Measurements from ENCODE around the gene PIK3R3.

The PIK3R3 gene

DNA sequence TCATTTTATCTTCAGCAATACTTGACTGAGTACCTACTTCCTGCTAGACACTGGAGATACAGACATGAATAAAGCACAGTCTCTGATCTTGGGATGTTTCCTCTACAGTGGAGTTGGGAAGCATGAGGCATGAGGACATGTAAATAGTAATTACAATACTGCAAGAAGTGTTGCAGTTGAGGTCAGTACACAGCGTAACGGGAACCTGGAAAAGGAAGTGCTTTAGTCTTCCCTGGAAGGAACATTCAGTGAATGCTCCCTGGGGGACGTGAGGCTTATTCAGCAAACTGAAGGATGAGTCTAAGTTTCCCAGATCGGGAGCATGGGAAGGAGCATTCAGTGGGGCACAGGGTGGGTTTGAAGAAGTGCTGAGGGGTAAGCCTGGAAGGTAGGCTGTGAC is 112.4 kb downstream of the PIK3R3 start:
- no peak for FAIRE-seq

DNA sequence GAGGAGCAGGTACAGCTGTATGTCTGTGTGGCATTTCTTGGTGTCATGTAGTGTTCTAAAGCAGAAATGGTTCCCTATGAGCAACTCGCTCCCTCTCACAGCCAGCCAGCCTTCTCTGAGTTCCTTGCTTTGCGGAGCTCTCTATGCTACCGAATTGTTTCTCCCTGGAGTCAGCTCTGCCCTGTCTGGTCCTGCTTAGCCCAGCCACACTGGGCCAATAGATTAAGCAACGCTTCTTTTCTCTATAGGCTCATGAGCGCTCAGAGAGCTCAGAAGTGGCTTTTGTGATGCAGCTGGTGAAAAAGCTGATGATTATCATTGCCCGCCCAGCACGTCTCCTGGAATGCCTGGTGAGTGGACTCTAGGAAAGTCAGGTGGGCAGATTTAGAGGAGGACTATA is 113.1 kb downstream of the PIK3R3 start:
- FAIRE-seq, result no peak

DNA sequence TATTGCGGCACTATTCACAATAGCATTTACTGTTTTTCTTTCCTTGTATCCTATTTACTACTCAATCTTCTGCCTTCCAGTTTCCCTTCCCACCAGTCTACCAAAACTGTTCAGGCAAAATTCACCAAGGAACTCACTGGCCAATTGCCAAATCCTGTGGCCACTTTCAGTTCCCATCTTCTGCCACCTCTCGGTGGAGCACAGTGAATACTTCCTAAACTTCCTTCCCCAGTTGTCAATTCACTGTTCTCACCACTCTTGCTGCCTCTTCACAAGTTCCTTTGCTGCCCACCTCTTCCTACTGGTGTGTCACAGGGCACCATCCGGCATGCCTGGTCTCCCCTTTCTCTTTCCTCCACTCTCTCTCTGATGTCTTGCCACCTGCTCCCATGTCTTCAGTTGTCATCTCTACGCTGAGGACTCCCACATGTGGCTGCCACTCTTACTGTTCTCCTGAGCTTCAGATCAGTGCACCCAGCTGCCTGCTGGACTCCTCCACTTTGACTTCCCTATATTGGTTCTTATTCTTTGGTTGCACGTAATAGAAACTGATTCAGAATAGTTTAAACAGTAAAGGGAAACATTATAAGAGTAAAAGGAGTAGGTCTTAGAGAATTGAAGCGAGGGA is 114.4 kb downstream of the PIK3R3 start:
- FAIRE-seq, result no peak

DNA sequence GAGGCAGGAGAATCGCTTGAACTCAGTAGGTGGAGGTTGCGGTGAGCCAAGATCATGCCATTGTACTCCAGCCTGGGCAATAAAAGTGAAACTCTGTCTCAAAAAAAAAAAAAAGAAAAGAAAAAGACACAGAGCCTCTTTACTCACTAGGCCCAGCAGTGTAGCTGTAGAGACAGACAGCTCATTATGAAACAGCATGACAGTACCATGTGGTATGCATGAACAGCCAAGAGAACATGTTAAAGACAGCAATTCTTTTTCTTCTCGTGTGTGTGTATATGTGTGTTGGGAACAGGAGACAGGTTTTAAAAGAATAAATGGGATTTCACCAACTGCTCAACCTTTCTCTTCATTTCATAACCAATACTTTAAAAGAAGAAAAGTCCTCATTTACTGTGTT is 118.8 kb downstream of the PIK3R3 start:
- no peak for FAIRE-seq

DNA sequence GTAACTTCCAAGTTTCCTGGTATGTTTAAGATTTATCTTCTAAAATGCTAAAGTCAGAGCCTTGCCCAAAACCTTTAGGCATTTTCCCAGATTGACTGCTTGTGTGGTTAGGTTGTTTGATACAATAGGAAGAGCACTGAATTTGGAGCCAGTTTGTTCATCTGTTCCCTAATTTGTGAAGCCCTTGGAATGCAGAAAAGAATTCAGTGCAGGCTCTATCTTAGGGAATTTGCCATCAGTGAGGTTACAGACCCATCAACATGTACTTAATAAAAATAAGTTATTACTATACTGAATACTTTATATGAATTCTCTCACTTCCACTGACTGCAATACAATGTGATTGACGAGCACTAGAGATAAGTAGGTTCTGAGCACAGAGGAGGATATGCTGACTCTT is 120.2 kb downstream of the PIK3R3 start:
- FAIRE-seq, result no peak

DNA sequence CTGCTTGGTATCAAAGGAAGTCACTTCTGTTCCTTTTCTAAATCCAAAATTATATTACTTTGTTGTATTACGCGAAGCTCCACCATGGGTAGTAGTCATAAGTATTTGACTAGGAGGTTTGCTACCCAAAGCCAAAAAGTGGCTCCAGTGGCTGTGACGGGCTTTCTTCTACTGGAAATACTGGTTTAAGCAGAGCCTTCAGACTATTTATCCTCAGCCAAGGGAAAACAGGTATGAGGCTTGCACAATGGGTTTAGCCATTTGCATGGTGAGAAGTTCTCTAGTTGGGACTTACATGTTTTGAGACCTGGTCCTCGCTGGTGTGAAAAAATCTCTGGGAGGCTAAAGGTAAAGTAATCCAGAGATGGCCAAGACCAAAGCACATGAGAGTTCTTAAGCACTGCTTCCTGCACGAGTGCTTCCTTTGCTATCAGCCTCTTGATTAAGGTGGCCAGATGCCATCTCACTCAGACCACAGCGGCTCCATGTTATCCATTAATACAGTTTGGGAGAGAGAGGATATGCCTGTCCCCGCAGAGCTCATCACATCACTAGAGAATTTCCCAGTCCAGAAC is 121.2 kb downstream of the PIK3R3 start:
- FAIRE-seq, result no peak

DNA sequence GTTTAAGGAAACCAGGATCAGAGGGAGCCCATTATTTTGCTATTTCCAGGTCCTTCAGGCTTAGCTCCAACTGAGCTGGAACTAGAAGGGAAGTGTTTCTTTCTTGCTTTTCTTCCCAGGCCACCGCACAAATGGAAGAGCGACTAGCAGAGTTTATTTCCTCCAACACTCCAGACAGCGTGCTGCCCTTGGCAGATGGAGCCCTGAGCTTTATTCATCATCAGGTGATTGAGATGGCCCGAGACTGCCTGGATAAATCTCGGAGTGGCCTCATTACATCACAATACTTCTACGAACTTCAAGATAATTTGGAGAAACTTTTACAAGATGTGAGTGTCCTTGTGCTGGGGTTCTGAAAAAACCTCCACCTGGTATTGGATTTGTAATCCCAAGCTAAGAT is 121.8 kb downstream of the PIK3R3 start:
- FAIRE-seq, result no peak

DNA sequence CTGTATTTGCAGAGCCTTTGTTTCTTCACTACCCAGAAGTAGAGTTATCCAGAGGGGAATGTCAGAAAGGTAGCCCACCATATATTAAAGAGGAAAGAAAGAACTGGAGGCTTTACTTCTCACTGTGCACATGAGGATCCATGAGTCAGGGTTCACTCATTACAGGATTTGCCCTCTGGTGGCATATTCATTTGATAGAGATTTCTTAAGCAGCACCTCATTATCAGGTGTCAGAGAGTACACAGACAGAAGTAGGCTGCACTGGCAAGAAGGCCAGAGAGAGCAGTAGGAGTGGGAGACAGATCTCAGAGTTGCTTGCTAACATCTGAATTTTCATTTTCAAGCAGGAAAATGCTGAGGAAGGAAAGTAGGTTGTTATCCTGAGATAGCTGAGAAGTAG is 123.8 kb downstream of the PIK3R3 start:
- no peak for FAIRE-seq

DNA sequence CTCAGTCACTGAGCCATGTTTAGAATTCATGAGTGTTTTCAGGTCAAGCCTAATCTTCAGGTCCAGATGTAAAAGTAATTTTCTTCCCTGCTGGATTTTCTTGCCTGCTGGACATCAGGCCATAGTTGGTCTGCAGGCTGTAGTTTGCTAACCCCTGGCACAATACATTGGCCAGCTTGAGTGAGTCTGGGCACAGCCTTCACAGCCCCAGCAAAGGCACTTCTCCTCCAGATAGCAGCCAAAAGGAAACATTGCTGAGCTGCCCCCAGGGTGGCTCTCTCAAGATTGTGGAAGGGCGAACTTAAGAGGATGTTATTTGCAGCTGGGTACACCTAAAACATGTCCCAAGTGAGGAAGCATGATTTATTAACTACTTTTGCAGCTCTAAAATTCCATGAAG is 126.8 kb downstream of the PIK3R3 start:
- no peak for FAIRE-seq

DNA sequence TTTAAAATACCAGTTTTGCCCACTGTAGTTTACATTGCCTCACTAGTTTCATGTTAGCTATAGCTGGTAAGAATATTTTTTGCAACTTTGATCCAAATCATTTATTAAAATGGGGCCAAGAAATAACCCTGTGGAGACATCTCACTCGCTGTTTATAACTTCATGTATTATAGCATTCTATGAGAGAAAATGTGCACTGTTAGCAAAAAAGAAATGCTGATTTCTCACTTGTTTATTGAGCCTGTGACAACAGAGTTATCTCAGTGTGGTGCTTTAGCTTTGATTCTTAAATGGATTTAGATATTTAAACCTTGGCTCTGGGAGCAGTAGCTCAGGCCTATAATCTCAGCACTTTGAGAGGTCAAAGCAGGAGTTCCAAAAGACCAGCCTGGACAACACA is 127.9 kb downstream of the PIK3R3 start:
- no peak for FAIRE-seq

DNA sequence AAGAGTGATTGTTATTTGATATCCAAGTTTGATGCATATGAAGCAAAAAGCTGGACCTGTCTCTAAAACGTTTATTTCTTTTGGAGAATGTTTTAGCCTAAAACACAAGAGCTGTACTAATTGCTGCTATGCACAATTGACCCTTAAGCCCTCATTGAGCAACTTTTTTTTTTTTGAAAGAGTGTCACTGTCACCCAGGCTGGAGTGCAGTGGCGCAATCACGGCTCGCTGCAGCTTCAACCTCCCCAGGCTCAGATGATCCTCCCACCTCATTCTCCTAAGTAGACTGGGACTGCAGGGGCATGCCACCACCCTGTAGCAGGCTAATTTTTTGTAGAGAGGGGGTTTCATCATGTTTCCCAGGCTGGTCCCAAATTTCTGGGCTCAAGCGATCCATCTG is 129.1 kb downstream of the PIK3R3 start:
- no peak for FAIRE-seq

DNA sequence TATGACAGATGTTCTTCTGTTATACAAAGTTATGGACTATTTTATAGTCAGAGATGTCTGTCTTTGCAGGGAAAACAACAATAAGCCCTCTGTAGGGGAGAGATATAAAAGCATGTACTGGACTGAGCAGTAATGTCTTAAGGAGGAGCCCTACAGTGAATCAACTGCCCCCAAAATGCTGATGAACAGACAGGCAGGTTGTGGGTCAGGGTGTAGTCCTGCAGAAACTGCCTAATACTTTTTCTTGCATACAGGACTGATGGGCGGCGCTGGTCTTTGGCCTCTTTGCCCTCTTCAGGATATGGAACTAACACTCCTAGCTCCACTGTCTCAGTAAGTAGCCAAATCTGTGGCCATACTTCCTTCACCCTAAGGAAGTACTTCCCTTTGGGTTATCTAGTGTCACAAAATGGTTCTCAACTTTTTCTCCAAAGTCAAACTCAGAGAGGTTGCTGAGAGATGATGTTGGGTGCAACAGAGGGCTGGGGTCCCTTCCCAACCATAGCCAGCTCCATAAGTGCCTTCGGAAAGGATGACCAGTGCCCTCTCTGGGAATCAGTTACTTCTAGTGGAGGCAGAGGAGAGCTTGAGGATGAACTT is 129.8 kb downstream of the PIK3R3 start:
- no peak for FAIRE-seq

DNA sequence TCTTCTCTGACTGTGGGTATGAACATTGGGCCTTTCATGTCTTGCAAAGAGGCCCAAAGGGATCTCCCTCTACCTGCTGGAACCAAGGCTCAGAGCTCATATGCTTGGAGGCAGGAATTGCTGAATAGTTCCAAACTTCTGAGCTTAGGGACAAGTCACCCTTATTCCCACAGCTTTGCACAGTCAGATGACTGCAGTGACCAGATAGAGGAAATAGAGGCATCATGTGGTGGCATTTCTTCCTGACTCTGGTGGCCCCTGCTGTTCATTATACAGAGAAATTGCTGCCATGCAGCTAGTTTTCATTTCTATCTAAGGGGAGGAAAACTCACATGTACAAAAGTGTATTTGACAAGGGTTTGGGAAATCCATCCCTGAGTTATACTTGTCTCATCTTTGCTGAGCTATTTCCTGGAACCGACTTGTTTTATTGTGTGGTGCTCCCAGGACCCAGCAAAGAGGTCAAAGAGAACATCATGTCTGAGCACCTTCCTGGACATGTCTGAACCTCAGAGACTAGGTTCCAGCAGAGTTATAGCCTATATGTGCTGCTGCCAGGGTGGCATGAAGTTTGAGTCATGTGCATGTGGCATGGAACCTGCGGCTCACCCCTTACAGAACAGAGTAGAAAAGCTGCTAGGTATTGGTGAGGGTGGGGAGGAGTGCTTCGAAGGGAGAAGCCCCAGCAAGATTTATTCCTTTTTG is 131.2 kb downstream of the PIK3R3 start:
- FAIRE-seq, result no peak

DNA sequence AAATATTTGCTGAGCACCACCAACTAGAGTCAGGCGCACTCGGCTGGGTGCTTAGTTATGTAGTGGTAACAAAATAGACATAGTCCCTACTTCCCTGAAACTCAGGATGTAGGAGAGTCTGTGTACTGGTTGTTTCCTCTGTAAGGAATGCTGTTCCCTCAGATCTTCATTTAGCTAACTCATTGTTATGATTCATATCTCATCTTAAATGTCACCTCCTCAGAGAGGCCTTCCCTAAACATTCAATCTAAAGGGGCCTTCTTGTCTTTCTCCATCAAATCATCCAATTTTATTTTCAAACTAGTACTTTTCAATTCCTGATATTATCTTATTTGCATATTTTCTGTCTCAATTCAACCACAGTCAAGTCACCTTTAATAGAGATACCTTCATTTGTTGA is 132.9 kb downstream of the PIK3R3 start:
- no peak for FAIRE-seq

DNA sequence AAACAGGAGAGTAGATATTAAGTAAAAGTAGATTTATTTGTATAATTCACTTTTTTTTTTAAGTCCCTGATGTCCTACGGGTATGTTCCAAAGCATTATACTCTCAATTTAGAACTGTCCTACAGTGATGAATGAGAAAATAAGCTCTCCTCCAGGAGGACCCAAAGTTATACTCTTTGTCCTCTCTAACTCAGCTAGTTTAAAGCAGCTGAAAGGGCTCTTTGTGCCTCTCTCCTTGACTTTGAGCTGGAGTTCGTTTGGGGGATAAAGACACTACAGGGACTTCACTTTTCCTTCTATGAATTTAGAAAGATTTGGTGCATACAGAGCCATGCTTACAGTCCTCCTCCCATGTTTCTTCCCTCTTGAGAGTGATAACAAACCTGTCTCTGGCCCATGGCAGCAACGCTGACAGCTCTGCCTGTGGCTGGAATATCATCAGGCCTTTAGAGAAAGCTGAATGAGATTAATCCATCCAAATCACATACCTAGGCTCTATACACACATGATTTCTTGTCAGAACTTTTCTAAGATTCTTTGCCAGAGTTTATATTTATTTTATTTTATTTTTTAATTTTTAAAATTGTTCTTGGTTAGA is 134.3 kb downstream of the PIK3R3 start:
- no peak for FAIRE-seq

DNA sequence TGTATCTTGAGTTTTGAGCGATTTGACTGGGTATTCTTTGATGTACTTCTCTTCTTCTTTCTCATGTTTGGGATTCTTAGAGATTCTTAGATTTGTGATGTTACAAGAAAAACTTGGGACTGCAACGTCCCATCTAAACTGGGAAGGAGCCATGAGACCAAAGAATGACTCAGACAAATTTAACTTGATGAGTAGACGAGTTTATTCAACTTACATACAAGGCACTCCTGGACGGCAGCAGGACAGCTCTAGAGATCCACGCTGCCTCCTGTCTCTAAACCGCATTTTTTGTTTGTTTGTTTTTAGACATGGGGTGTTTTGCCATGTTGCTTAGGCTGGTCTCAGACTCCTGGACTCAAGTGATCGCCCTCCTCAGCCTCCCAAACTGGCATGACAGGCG is 137.1 kb downstream of the PIK3R3 start:
- FAIRE-seq, result no peak

DNA sequence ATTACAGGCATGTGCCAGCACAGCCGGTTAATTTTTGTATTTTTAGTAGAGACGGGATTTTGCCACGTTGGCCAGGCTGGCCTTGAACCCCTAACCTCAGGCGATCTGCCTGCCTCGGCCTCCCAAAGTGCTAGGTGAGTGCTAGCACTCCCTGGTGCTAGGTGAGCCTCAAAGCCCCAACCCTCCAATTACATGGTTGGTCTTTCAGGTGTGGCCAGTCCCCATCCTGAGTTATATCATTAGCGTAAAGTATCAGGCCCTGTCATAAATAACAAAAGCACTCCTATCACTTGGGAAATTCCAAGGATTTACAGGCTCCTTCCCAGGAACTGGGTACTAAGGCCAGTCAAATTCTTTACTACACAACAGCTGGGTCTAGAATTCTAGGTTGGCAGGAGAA is 138.0 kb downstream of the PIK3R3 start:
- no peak for FAIRE-seq
